ENCODE measurements around the gene CEND1. TPM values are rescaled to one million over a fixed set of nuclear protein-coding genes. Genes with fewer than 3 reads are reported as not detected.

CEND1 gene
- total RNA-seq, result 0.32 TPM in 1 of 2 replicates, not detected in the other

DNA sequence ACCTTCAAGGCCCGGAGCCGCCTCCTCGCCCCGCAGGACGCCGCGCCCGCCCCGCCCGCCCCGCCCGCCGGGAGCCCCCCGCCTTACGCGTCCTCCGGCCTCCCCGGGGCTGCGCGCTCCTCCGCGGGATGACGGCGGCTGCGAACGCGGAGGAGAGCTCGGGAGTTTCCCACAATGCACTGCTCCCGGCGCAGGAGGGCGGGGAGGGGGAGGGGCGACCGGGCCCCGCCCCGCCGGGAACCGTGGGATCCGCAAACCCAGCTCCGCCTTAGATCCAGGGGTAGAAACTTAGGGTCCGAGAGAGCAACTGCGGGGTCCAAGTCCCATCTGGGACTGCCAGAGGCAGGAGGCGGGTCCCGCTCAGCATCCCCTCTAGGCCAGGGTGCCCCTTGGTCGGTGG lies at the start of gene CEND1:
Gene CEND1, minus strand, starts transcription at position 148 of the 400 bp plus-strand sequence. CDS start 1,514 bp downstream, outside the sequence.

DNA sequence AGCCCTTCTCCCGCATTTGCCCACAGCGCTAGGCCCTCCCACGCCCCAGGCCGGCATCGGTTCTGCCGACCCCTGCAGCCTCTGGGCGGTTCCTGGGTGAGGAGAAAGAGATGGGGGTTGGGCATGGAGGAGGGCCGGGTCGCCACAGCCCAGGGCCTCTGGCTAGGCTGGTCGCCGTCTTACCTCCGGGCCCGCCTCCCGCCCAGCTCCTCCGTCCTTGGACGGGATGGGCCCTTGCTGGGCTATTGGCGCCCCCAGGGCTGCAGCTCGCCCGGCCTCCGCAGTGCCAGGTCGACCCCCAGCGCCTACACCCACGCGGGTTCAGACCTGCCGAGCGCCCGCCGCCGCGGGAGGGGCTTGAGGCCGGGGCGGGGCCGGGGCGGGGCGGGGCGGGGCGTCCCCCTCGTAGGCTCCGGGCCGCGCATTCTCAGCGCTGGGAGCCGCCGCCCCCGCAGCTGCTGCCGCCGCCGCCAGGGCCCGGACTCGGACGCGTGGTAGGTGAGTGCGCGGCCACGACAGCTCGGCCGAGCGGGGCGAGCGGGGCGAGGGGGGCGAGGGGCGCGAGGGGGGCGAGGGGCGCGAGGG lies 42.7 kb upstream of the CEND1 start, which contains the start of gene CD151:
Gene CD151, plus strand, starts transcription at position 424 of the 585 bp plus-strand sequence. CDS start 3,118 bp downstream, outside the sequence.

DNA sequence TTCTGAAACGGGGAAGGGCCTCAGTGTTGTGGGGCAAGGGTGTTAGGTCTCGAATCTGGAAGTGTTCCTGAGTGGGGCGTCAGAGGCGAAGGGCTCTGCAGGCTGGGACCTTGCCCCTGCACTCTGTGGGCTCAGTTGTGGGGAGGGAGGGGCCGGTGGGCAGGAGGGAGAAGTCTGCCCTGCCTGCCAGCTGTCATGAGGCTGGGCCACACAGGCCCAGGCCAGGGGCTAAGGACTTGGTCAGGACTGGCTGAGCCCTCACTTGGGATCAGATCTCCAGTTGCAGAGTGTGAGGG lies 38.0 kb upstream of the CEND1 start, which contains the start of gene CRACR2B:
Gene CRACR2B, plus strand, starts transcription at position 23 of the 296 bp plus-strand sequence. CDS start 689 bp downstream, outside the sequence.

DNA sequence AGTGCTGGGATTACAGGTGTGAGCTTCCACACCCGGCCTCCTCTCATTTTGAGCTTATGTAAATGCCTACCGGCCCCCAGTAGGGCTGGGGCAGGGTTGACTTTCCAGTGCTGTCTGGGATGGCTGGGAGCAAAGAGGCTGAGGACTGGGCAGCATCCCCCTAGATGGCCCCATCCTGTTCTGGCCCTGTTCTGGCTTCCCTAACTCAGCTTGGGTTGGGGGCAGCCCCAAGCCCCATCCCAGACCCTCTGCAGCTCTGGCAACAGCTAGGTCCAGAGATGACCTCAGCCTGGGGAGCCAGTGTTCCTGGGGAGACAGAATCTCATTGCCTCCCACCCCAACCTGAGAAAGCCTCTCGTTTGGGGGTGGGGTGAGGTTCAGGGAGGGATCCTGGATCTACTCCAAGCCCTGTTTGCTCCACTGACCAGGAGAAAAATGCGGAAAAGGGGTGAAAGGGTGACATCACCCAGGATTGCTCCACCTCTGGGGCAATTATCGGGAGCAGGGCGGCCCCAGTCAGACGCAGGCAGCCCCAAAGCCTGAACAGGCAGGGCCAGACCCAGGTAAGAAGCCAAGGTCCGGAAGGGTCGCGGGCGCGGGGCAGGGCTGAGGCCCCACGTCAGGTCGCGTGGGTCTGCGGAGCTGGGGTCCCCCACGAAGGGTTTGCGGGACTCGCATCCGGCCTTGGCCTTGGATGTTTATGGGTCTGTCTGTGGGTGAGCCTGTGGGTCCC lies 28.7 kb upstream of the CEND1 start, which contains the start of gene PNPLA2:
Gene PNPLA2, plus strand, starts transcription at position 519 of the 733 bp plus-strand sequence. CDS start 805 bp downstream, outside the sequence.

DNA sequence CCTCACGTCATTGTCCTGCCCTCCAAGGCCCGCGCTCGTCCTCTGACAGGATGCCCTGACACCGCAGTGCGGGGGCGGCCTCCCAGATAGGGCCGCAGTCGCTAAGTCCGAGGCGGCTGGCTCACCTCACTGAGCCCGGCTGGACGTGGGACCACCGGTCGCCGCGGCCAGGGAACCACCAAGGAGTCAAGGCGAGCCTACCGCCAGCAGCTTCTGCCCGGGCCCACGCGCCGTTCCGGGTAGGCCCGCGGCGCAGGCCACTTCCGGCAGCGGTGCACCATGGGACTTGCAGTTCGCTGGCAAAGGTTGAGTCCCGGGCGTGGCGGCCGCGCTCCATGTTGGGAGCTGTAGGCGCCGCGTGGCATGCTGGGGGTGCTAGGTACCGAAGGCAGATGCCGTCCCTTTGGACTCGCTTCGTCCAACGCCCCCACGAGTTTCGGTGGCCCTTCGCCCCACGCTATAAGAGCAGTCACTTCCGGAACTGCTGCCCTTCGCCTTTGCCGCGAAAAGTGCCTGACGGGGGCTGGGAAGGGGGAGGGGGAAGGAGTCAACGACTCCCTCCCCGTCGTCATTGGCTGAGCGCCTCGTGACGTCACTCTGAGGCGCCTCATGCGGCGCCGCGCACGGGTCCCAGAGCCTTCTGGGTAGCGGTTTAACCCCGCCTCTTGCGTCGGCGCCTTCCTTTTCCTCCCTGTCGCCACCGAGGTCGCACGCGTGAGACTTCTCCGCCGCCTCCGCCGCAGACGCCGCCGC lies 19.6 kb upstream of the CEND1 start, which contains the start of gene RPLP2:
Gene RPLP2, plus strand, starts transcription at position 681 of the 753 bp plus-strand sequence. CDS start 268 bp downstream, outside the sequence.

DNA sequence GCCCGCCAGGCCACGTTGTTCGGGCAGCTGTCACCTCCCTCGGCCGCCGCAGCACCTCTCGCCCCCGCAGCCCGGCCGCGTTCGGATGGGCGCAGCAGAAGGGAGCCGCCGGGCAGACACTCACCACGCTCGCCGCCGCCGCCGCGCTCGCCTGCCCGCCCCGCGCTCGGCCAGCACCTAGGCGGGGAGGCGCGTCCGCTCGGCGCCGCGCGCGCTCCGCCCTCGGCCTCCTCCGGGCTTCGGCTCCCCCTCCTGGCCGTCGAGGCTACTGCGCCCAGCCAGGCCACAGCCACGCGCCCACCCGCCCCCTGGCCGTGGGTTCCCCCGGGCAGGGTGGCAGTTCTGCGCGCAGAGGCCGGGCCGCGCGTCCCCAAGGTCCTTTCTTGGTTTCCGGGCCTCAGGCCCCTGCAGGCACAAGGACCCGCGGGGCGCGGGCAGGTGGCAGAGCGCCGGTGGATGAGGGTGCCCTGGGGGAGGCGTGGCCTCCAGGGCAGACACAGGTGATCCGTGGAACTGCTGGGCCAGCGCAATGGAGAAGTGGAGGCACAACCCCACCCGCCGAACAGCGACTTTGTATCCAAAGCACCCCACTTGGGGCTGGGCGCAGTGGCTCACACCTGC lies 8.3 kb upstream of the CEND1 start, which contains the start of gene SLC25A22:
Gene SLC25A22, minus strand, starts transcription at position 189 of the 621 bp plus-strand sequence. CDS start 3,275 bp downstream, outside the sequence.

DNA sequence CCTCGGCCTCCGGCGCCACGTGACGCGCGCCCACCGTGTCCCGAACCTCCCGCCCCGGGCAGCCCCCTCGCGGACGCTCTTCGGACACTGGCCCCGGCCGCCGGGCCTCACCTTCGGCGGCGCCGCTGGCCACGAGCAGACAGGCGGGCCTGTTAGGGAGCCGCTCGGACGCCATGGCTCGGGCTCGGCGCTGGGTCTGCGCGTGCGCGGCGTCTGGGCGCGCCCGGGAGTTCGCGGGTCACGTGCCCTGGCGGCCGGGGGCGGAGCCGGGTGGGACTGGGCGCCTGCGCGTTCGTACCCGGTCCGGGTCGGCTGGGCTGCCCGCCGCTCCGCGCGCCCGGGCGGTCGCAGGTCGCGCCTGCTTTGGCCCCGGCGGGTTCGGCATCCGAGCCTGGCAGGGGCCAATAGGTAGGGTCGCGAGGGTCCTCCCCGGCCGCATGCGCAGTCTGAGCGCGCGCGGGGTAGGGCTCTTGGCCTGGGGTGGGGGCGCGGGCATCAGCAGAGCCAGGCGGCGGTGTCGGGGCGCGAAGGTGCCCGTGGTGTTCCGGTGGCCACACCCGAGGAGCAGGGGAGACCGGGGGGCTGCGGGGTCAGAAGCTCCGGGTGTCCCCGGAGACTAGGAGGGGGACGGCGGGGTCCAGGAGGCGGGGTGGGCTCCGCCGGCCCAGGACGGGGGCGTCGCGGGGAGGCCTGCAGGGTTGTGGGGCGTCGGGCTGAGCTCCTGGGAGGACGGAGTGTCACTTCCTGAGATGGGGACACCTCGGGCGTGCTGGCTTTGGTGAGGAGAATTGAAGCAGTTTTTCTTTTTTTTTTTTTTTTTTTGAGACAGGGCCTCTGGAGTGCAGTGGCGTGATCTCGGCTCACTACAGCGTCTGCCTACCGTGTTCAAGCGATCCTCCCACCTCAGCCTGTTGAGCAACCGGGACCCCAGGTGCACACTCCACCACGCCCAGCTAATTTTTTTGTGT lies 12.3 kb downstream of the CEND1 start, which contains the start of gene GATD1:
Gene GATD1, minus strand, starts transcription at position 200 of the 968 bp plus-strand sequence. Its CDS starts 25 bp downstream, at position 175.

DNA sequence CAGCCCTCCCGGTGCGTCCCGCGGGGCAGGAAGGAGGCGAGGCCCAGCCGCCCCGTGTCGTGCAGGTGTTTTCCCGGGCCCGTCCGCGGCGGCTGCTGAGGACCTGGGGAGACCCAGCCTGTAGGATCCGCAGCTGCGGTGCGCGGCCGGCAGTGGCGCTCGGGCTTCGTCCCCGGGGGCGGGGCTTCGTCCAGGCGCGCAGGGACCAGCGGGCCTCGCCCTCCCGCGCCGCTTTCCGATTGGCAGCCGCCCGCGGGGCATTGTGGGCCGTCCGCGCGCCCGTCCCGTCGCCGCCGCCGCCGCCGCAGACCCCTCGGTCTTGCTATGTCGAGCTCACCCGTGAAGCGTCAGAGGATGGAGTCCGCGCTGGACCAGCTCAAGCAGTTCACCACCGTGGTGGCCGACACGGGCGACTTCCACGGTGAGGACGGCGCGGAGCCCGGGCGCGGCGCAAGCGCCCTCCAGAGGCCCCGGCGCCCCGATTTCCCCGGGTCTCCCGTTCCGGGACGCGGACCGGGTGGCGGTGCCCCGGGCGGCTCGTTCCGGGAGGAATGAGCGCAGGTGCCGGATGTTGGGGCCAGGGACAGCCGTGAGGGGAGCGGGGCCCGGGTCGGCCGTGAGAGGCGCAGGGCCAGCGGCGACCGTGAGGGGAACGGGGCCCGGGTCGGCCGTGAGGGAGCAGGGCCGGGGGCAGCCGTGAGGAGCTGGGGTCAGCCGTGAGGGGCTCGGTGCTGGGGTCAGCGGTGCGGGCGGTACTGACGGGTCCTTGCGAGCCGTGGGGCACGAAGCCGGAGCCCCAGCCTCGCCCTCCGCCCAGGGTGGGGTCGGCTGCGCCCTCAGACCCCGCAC lies 42.5 kb downstream of the CEND1 start, which contains the start of gene TALDO1:
Gene TALDO1, plus strand, starts transcription at position 307 of the 849 bp plus-strand sequence. Its CDS starts 18 bp downstream, at position 325.

Other genes with a start within 250 kb of the CEND1 start
- gene LMNTD2, start 229.4 kb downstream of the CEND1 start, total RNA-seq, result 0.30 and 0.65 TPM in 2 replicates
- gene RASSF7, start 229.1 kb downstream of the CEND1 start, total RNA-seq, result 10.2 and 14.3 TPM in 2 replicates
- gene PHRF1, start 213.6 kb downstream of the CEND1 start, total RNA-seq, result 24.5 and 26.0 TPM in 2 replicates
- gene IRF7, start 174.1 kb downstream of the CEND1 start, total RNA-seq, result 11.0 and 71.6 TPM in 2 replicates
- gene CDHR5, start 165.1 kb downstream of the CEND1 start, total RNA-seq, result not detected in 2 replicates
- gene SCT, start 162.9 kb downstream of the CEND1 start, total RNA-seq, result not detected in 2 replicates
- gene DRD4, start 152.8 kb downstream of the CEND1 start, total RNA-seq, result not detected in 2 replicates
- gene DEAF1, start 94.9 kb downstream of the CEND1 start, total RNA-seq, result 34.8 and 38.7 TPM in 2 replicates
- 7.8 and 11.7 TPM in 2 replicates for gene TMEM80, start 94.3 kb downstream of the CEND1 start, total RNA-seq
- gene EPS8L2, start 83.9 kb downstream of the CEND1 start, total RNA-seq, result 2.3 and 2.9 TPM in 2 replicates
- gene TALDO1, start 42.6 kb downstream of the CEND1 start, total RNA-seq, result 200 and 226 TPM in 2 replicates
- gene GATD1, start 12.6 kb downstream of the CEND1 start, total RNA-seq, result 16.9 and 23.3 TPM in 2 replicates
- 5.3 and 9.4 TPM in 2 replicates for gene SLC25A22, start 8.2 kb upstream of the CEND1 start, total RNA-seq
- 6.5 and 6.8 TPM in 2 replicates for gene PIDD1, start 15.1 kb upstream of the CEND1 start, total RNA-seq
- 71.0 and 255 TPM in 2 replicates for gene RPLP2, start 19.9 kb upstream of the CEND1 start, total RNA-seq
- 15.2 and 16.2 TPM in 2 replicates for gene PNPLA2, start 28.8 kb upstream of the CEND1 start, total RNA-seq
- 6.5 and 9.6 TPM in 2 replicates for gene CRACR2B, start 37.8 kb upstream of the CEND1 start, total RNA-seq
- 523 and 570 TPM in 2 replicates for gene CD151, start 42.9 kb upstream of the CEND1 start, total RNA-seq
- gene POLR2L, start 52.4 kb upstream of the CEND1 start, total RNA-seq, result 25.2 and 71.8 TPM in 2 replicates
- 76.0 and 116 TPM in 2 replicates for gene TSPAN4, start 52.8 kb upstream of the CEND1 start, total RNA-seq
- 34.4 and 42.6 TPM in 2 replicates for gene CHID1, start 120.7 kb upstream of the CEND1 start, total RNA-seq
- 19.9 and 30.5 TPM in 2 replicates for gene AP2A2, start 135.8 kb upstream of the CEND1 start, total RNA-seq
- gene MUC6, start 246.6 kb upstream of the CEND1 start, total RNA-seq, result not detected in 2 replicates

Data from epithelial cell of umbilical artery (primary cell).